ENCODE measurements around the gene BATF2. TPM values are rescaled to one million over a fixed set of nuclear protein-coding genes. Genes with fewer than 3 reads are reported as not detected.
"Not testable (repeated sequence)": the region's sequence is repeated elsewhere in the genome, so short reads cannot be mapped to it uniquely, and the experiment has no call there.

The BATF2 gene
- total RNA-seq, 2 experiments from 2014 or later: not detected

- Mint-ChIP-seq H3K4me1 (ENCODE audit: low read depth) (peaks cover 19% of the 10 kb centered on the region), H3K27ac (peak within 1 kb of the TSS; percentile 82)
- intact Hi-C loops (cut with micrococcal nuclease): loop anchor here (1.0 to 2.0 kb wide), 6 partner anchors 13 to 110 kb away; partner anchors contain the start of genes ATG2A, CDCA5, VPS51 and ZFPL1
Measured at GRCh38 chr11:65027213-65028067, 30.7 kb upstream of the BATF2 start, which contains the start of gene SNX15. Gene SNX15, plus strand, starts transcription at chr11:65027439. Its CDS starts 99 bp downstream, at chr11:65027538.

GRCh38 chr11:65026810-65027209 lies 30.0 kb upstream of the BATF2 start:
- no peaks in the 10 kb centered on the region for H3K9me3 Mint-ChIP-seq
- CTCF ChIA-PET: interaction anchor here (0.6 to 2.9 kb wide), 4 partner anchors 12 to 86 kb away, joined by 3 to 22 read pairs (median 4); partner anchors contain the start of gene ARL2
- peak overlapping the region; percentile 82 for H3K27ac Mint-ChIP-seq
- DNase-seq: no peak
- H3K36me3 Mint-ChIP-seq (ENCODE audit: low read depth): no peaks in the 10 kb centered on the region
- H3K27me3 Mint-ChIP-seq (ENCODE audit: low read depth): no peaks in the 10 kb centered on the region
- H3K4me1 Mint-ChIP-seq (ENCODE audit: low read depth): peaks cover 19% of the 10 kb centered on the region
- H3K4me3 Mint-ChIP-seq: peak overlapping the region; percentile 79
- intact Hi-C loops (cut with micrococcal nuclease): loop anchor here (1.0 to 2.0 kb wide), 6 partner anchors 13 to 110 kb away; partner anchors contain the start of genes ATG2A, CDCA5, VPS51 and ZFPL1

More at GRCh38 chr11:65027213-65028067, 30.7 kb upstream of the BATF2 start, which contains the start of gene SNX15:
- H3K4me3 Mint-ChIP-seq: peak within 1 kb of the TSS; percentile 79
- H3K9me3 Mint-ChIP-seq: no peaks in the 10 kb centered on the region
- no peaks in the 10 kb centered on the region for H3K27me3 Mint-ChIP-seq (ENCODE audit: low read depth)
- CTCF ChIA-PET: interaction anchor here (0.9 to 2.9 kb wide), 3 partner anchors 12 to 86 kb away, joined by 3 to 22 read pairs (median 4); partner anchors contain the start of gene ARL2
- peak; percentile 95 for DNase-seq
- H3K36me3 Mint-ChIP-seq (ENCODE audit: low read depth): no peaks in the 10 kb centered on the region

GRCh38 chr11:65023502-65023901 lies 26.7 kb upstream of the BATF2 start:
- Mint-ChIP-seq H3K27ac (peak overlapping the region; percentile 2), H3K4me1 (ENCODE audit: low read depth) (peaks cover 17% of the 10 kb centered on the region)
- H3K4me3 Mint-ChIP-seq; H3K36me3 Mint-ChIP-seq (ENCODE audit: low read depth); H3K9me3 Mint-ChIP-seq; DNase-seq; H3K27me3 Mint-ChIP-seq (ENCODE audit: low read depth); intact Hi-C loops (cut with micrococcal nuclease): not testable (repeated sequence)
- CTCF ChIA-PET: interaction anchor here (0.7 kb wide), 1 partner anchor 70 kb away, joined by 3 read pairs; no protein-coding TSS in a partner anchor

- intact Hi-C loops (cut with micrococcal nuclease): no loop called here
- Mint-ChIP-seq H3K27ac (no peak overlapping the region), H3K27me3 (ENCODE audit: low read depth) (no peaks in the 10 kb centered on the region), H3K4me1 (ENCODE audit: low read depth) (peaks cover 6% of the 10 kb centered on the region), H3K9me3 (no peaks in the 10 kb centered on the region), H3K4me3 (no peak overlapping the region), H3K36me3 (ENCODE audit: low read depth) (peaks cover 8% of the 10 kb centered on the region)
- CTCF ChIA-PET: no interaction called here
- no peak for DNase-seq
Measured at GRCh38 chr11:65021509-65021908, 24.7 kb upstream of the BATF2 start.

GRCh38 chr11:65021003-65021402 lies 24.2 kb upstream of the BATF2 start:
- H3K4me1 Mint-ChIP-seq (ENCODE audit: low read depth): peaks cover 10% of the 10 kb centered on the region
- peaks cover 11% of the 10 kb centered on the region for H3K36me3 Mint-ChIP-seq (ENCODE audit: low read depth)
- H3K9me3 Mint-ChIP-seq: no peaks in the 10 kb centered on the region
- no peak overlapping the region for H3K27ac Mint-ChIP-seq
- intact Hi-C loops (cut with micrococcal nuclease): no loop called here
- H3K27me3 Mint-ChIP-seq (ENCODE audit: low read depth): no peaks in the 10 kb centered on the region
- CTCF ChIA-PET: no interaction called here
- H3K4me3 Mint-ChIP-seq: no peak overlapping the region
- DNase-seq: no peak

GRCh38 chr11:65019824-65020223 lies 23.1 kb upstream of the BATF2 start:
- Mint-ChIP-seq H3K36me3 (ENCODE audit: low read depth) (peaks cover 11% of the 10 kb centered on the region), H3K4me1 (ENCODE audit: low read depth) (peaks cover 20% of the 10 kb centered on the region), H3K27me3 (ENCODE audit: low read depth) (no peaks in the 10 kb centered on the region), H3K27ac (no peak overlapping the region), H3K4me3 (no peak overlapping the region), H3K9me3 (no peaks in the 10 kb centered on the region)
- DNase-seq: no peak
- intact Hi-C loops (cut with micrococcal nuclease): no loop called here
- CTCF ChIA-PET: no interaction called here

- Mint-ChIP-seq H3K4me1 (ENCODE audit: low read depth) (peaks cover 27% of the 10 kb centered on the region), H3K27me3 (ENCODE audit: low read depth) (no peaks in the 10 kb centered on the region), H3K27ac (no peak overlapping the region), H3K4me3 (no peak overlapping the region), H3K9me3 (no peaks in the 10 kb centered on the region), H3K36me3 (ENCODE audit: low read depth) (peaks cover 11% of the 10 kb centered on the region)
- intact Hi-C loops (cut with micrococcal nuclease): no loop called here
- no peak for DNase-seq
- CTCF ChIA-PET: no interaction called here
Measured at GRCh38 chr11:65017937-65018336, 21.2 kb upstream of the BATF2 start.

- DNase-seq: no peak
- no peaks in the 10 kb centered on the region for H3K27me3 Mint-ChIP-seq (ENCODE audit: low read depth)
- no peak overlapping the region for H3K27ac Mint-ChIP-seq
- peaks cover 11% of the 10 kb centered on the region for H3K36me3 Mint-ChIP-seq (ENCODE audit: low read depth)
- intact Hi-C loops (cut with micrococcal nuclease): no loop called here
- CTCF ChIA-PET: no interaction called here
- no peaks in the 10 kb centered on the region for H3K9me3 Mint-ChIP-seq
- peaks cover 27% of the 10 kb centered on the region for H3K4me1 Mint-ChIP-seq (ENCODE audit: low read depth)
- no peak overlapping the region for H3K4me3 Mint-ChIP-seq
Measured at GRCh38 chr11:65016705-65017104, 19.9 kb upstream of the BATF2 start.

- no peaks in the 10 kb centered on the region for H3K27me3 Mint-ChIP-seq (ENCODE audit: low read depth)
Measured at GRCh38 chr11:65014726-65015227, 18.0 kb upstream of the BATF2 start.

GRCh38 chr11:65013888-65014725 lies 17.3 kb upstream of the BATF2 start, which contains the start of gene ARL2:
Gene ARL2, plus strand, starts transcription at chr11:65014160. Its CDS starts 48 bp downstream, at chr11:65014208.
- Mint-ChIP-seq H3K9me3 (no peaks in the 10 kb centered on the region), H3K27me3 (ENCODE audit: low read depth) (no peaks in the 10 kb centered on the region), H3K4me3 (peak within 1 kb of the TSS; percentile 90), H3K36me3 (ENCODE audit: low read depth) (peaks cover 9% of the 10 kb centered on the region), H3K4me1 (ENCODE audit: low read depth) (peaks cover 27% of the 10 kb centered on the region), H3K27ac (peak within 1 kb of the TSS; percentile 96)
- intact Hi-C loops (cut with micrococcal nuclease): loop anchor here (1.0 to 5.0 kb wide), 14 partner anchors 13 to 317 kb away; partner anchors contain the start of genes ATG2A, CAPN1, CDCA5 and POLA2
- DNase-seq: peak; percentile 87
- CTCF ChIA-PET: interaction anchor here (0.6 to 3.8 kb wide), 15 partner anchors 11 to 248 kb away, joined by 3 to 22 read pairs (median 4); partner anchors contain the start of genes POLA2, SAC3D1, SNX15 and TM7SF2

More at GRCh38 chr11:65014726-65015227, 18.0 kb upstream of the BATF2 start:
- Mint-ChIP-seq H3K4me3 (peak overlapping the region; percentile 90), H3K27ac (peak overlapping the region; percentile 95), H3K36me3 (ENCODE audit: low read depth) (peaks cover 9% of the 10 kb centered on the region), H3K9me3 (no peaks in the 10 kb centered on the region), H3K4me1 (ENCODE audit: low read depth) (peaks cover 27% of the 10 kb centered on the region)
- CTCF ChIA-PET: interaction anchor here (0.6 to 3.8 kb wide), 15 partner anchors 12 to 247 kb away, joined by 3 to 22 read pairs (median 4); partner anchors contain the start of genes POLA2, SAC3D1, SNX15 and TM7SF2
- intact Hi-C loops (cut with micrococcal nuclease): loop anchor here (1.0 to 5.0 kb wide), 6 partner anchors 27 to 248 kb away; partner anchors contain the start of genes ATG2A, POLA2, SAC3D1 and SF1
- peak; percentile 36 for DNase-seq

GRCh38 chr11:65013130-65013887 lies 16.5 kb upstream of the BATF2 start:
- Mint-ChIP-seq H3K4me3 (peak overlapping the region; percentile 85), H3K27ac (peak overlapping the region; percentile 96), H3K27me3 (ENCODE audit: low read depth) (no peaks in the 10 kb centered on the region), H3K4me1 (ENCODE audit: low read depth) (peaks cover 27% of the 10 kb centered on the region), H3K9me3 (no peaks in the 10 kb centered on the region), H3K36me3 (ENCODE audit: low read depth) (peaks cover 9% of the 10 kb centered on the region)
- CTCF ChIA-PET: interaction anchor here (0.6 to 3.8 kb wide), 19 partner anchors 9 to 204 kb away, joined by 3 to 12 read pairs (median 4); partner anchors contain the start of genes TM7SF2, VPS51 and ZNHIT2
- DNase-seq: peak; percentile 96
- intact Hi-C loops (cut with micrococcal nuclease): loop anchor here (1.0 to 5.0 kb wide), 10 partner anchors 14 to 317 kb away; partner anchors contain the start of genes CAPN1, CDCA5, POLA2 and PPP2R5B

Measured in activated naive CD4-positive, alpha-beta T cell treated with anti-CD3 and anti-CD28 coated beads for 36 hours (primary cell).